ENCODE measurements around the gene PUSL1.

The PUSL1 gene

DNA sequence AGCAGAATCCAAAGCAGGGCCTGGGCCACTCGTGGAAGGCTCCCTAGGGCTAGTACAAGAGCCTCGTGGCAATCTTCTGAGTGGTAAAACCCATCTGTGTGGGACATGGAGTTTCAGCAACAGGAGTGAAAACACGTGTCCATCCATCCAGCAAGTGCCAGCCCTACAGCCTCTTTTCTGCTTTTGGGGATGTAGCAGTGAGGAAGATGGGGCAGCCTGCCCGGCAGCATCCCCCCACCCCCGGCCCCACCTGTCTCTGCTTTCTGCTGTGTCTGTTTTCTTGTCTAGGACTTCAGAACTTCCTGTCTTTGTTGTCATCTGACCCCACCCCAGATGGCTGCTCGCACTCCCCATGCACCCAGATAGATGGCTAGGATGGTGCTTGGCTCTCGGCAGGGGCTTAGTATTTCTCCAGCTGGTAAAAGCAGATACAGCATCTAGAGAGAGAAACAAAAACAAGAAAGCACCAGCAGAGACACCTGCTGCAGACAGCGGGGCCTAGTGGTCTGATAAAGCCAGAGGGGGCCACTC, 17.7 kb downstream of the PUSL1 start:
- Mint-ChIP-seq H3K27ac (no peak overlapping the region), H3K27me3 (ENCODE audit: low read depth, poor library complexity) (peaks cover 7% of the 10 kb centered on the region), H3K4me1 (peaks cover 20% of the 10 kb centered on the region), H3K4me3 (peak overlapping the region; percentile 61), H3K36me3 (ENCODE audit: low read depth) (no peaks in the 10 kb centered on the region), H3K9me3 (no peaks in the 10 kb centered on the region)
- no peak for TF ChIP-seq CTCF (IDR thresholded peaks at IDR 0.05)
- no peak for DNase-seq

DNA sequence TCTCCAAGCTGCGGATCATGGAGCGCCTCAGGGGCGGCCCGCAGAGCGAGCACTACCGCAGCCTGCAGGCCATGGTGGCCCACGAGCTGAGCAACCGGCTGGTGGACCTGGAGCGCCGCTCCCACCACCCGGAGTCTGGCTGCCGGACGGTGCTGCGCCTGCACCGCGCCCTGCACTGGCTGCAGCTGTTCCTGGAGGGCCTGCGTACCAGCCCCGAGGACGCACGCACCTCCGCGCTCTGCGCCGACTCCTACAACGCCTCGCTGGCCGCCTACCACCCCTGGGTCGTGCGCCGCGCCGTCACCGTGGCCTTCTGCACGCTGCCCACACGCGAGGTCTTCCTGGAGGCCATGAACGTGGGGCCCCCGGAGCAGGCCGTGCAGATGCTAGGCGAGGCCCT, 18.9 kb downstream of the PUSL1 start:
- TF ChIP-seq CTCF (IDR thresholded peaks at IDR 0.05): no peak
- Mint-ChIP-seq H3K27ac (no peak overlapping the region), H3K4me3 (no peak overlapping the region), H3K27me3 (ENCODE audit: low read depth, poor library complexity) (peaks cover 7% of the 10 kb centered on the region), H3K4me1 (peaks cover 15% of the 10 kb centered on the region), H3K9me3 (no peaks in the 10 kb centered on the region), H3K36me3 (ENCODE audit: low read depth) (no peaks in the 10 kb centered on the region)
- no peak for DNase-seq

DNA sequence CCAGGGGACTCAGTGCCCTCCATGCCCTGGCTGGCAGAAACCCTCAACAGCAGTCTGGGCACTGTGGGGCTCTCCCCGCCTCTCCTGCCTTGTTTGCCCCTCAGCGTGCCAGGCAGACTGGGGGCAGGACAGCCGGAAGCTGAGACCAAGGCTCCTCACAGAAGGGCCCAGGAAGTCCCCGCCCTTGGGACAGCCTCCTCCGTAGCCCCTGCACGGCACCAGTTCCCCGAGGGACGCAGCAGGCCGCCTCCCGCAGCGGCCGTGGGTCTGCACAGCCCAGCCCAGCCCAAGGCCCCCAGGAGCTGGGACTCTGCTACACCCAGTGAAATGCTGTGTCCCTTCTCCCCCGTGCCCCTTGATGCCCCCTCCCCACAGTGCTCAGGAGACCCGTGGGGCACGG, 19.9 kb downstream of the PUSL1 start:
- no peak for DNase-seq
- H3K27ac Mint-ChIP-seq: no peak overlapping the region
- H3K4me1 Mint-ChIP-seq: peaks cover 6% of the 10 kb centered on the region
- no peak overlapping the region for H3K4me3 Mint-ChIP-seq
- peaks cover 2% of the 10 kb centered on the region for H3K27me3 Mint-ChIP-seq (ENCODE audit: low read depth, poor library complexity)
- TF ChIP-seq CTCF (IDR thresholded peaks at IDR 0.05): no peak
- H3K36me3 Mint-ChIP-seq (ENCODE audit: low read depth): no peaks in the 10 kb centered on the region
- no peaks in the 10 kb centered on the region for H3K9me3 Mint-ChIP-seq

DNA sequence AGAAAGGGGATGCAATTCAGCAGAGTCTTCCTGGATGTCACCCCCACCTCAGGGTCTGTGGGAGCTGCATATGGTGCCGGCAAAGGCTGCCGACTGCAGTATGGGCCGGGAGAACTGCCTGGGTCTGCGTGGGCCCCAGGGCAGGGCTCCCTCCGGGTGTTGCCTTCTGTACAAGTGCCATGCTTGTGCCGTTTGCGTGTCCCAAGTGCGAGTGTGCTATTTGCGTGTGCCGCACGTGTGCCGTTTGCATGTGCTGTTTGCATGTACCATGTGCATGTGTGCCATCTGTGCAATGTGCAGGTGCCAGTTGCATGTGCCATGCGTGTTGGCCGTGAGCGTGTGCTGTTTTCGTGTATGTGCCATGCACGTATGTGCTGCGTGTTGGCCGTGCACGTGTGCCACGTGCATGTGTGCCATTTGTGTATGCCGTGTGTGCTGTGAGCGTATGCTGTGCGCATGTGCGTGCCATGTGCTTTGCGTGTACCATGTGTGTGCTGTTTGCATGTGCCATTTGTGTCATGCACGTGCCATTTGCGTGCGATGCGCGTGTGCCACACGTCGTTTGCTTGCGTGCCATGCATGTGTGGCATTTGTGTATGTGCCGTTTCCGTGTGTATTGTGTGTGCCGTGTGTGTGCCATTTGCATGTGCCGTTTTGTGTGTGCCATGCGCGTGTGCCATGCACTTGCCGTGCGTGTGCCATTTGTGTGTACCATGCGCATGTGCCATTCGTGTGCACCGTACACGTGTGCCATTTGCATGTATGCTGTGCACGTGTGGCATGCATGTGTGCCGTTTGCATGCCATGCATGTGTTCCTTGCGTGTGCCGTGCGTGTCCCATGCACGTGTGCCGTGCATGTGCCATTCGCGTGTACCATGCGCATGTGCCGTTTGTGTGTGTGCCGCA, 21.2 kb downstream of the PUSL1 start:
- H3K9me3 Mint-ChIP-seq: no peaks in the 10 kb centered on the region
- no peaks in the 10 kb centered on the region for H3K4me1 Mint-ChIP-seq
- H3K36me3 Mint-ChIP-seq (ENCODE audit: low read depth): no peaks in the 10 kb centered on the region
- H3K4me3 Mint-ChIP-seq: no peak overlapping the region
- H3K27me3 Mint-ChIP-seq (ENCODE audit: low read depth, poor library complexity): no peaks in the 10 kb centered on the region
- no peak for DNase-seq
- TF ChIP-seq CTCF (IDR thresholded peaks at IDR 0.05): no peak
- H3K27ac Mint-ChIP-seq: peak overlapping the region; percentile 42

DNA sequence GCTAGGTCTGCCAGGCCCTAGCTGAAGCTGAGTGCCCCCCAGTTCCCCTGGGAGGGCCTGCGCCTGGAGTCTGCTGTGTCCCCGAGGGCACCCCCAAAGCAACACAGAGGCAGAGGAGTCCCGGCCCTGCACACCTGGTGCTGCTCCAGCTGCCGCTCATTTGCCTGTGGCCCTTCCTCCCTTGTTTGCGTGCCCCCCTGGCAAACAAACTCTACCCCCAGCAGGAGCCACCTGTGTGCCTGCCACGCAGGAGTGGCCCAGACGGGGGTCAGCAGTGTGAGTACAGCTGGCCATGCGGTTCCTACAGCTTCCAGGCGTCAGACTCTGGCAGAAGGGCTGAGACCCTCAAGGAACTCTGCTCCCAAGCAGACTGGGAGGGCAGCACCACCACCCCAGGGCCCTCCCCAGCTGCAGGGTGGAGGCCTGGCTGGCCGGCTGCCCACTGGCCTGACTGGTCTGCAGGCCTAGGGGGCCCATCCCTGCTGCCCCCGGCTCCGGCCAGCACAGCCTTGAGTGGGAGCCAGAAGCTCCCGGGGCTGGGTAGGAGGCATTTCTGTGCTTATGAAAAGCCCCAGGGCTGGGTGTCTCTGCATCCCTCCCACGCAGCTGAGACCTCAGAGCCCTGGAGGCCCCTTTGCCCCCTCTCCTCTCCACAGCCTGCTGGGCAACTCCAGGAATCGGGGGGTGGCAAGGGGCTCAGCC, 22.1 kb downstream of the PUSL1 start:
- no peak for DNase-seq
- H3K9me3 Mint-ChIP-seq: no peaks in the 10 kb centered on the region
- H3K4me3 Mint-ChIP-seq: no peak overlapping the region
- no peak for TF ChIP-seq CTCF (IDR thresholded peaks at IDR 0.05)
- peak overlapping the region; percentile 57 for H3K27ac Mint-ChIP-seq
- H3K27me3 Mint-ChIP-seq (ENCODE audit: low read depth, poor library complexity): no peaks in the 10 kb centered on the region
- H3K4me1 Mint-ChIP-seq: peaks cover 4% of the 10 kb centered on the region
- H3K36me3 Mint-ChIP-seq (ENCODE audit: low read depth): peaks cover 4% of the 10 kb centered on the region
